22Rv1 (cell line): ENCODE measurements around the gene HDC.

Experiments used
- CTCF ChIP-seq: fragments of 450-650 bp; IDR thresholded peaks from 2 replicates; pipeline ENCODE4 v1.5.1; 2017; ENCODE audit warnings: mild to moderate bottlenecking
- ZFX ChIP-seq: fragments of 450-650 bp; IDR thresholded peaks from 2 replicates; pipeline ENCODE4 v1.6.1; 2017; ENCODE audit warnings: antibody characterized with exemption, borderline replicate concordance

GRCh38 chr15:50233192-50233736, 32.3 kb downstream of the HDC start:
- TF ChIP-seq CTCF (no peak), ZFX (no peak)
